Sigmoid colon (tissue), 7 donors: ENCODE data around the gene RAB11B. TPM values are rescaled to one million over a fixed set of nuclear protein-coding genes. Genes with fewer than 3 reads are reported as not detected.
"Not testable (repeated sequence)": the region's sequence is repeated elsewhere in the genome, so short reads cannot be mapped to it uniquely, and the experiment has no call there.

Experiments used
- DNase-seq: peaks from one replicate; pipeline ENCODE4 v3.0.0-alpha.2; 2019
- H3K27ac ChIP-seq, 4 donors: fragments of 200-600 bp; sonication (generic); one replicate each; pipeline ENCODE4 v1.5.1; 2016 to 2019; ENCODE audit warnings: mild to moderate bottlenecking in 1 of 4
- H3K27me3 ChIP-seq, 3 donors: fragments of 200-600 bp; sonication (generic); one replicate each; pipeline ENCODE4 v1.5.1; 2019; ENCODE audit warnings: mild to moderate bottlenecking in 1 of 3
- H3K36me3 ChIP-seq, 4 donors: fragments of 200-600 bp; sonication (generic); one replicate each; pipeline ENCODE4 v1.5.1; 2016 to 2019
- H3K4me1 ChIP-seq, 4 donors: fragments of 200-600 bp; sonication (generic); one replicate each; pipeline ENCODE4 v1.5.1; 2017 to 2019
- H3K4me3 ChIP-seq, 4 donors: fragments of 200-600 bp; sonication (generic); one replicate each; pipeline ENCODE4 v1.5.1; 2017 to 2019; ENCODE audit warnings: mild to moderate bottlenecking in 2 of 4, moderate library complexity in 1 of 4
- H3K9me3 ChIP-seq, 4 donors: fragments of 200-600 bp in 3 of 4; sonication (generic) in 3 of 4; one replicate each; pipeline versions ENCODE4 v1.5.1 to v1.6.1; 2013 to 2019
- CTCF ChIP-seq, 4 experiments: fragments of 450-650 bp in 3 of 4; fragments of 200-600 bp in 1 of 4; IDR thresholded peaks; one replicate each; pipeline ENCODE4 v1.5.1; 2016 to 2019; ENCODE audit warnings: antibody characterized with exemption in 4 of 4, mild to moderate bottlenecking in 3 of 4, moderate library complexity in 2 of 4
- EP300 ChIP-seq, 4 donors: sonication (generic); formaldehyde crosslinking; IDR thresholded peaks; one replicate each; pipeline ENCODE4 v1.6.1; 2017; ENCODE audit warnings: antibody characterized with exemption in 4 of 4
- POLR2A ChIP-seq, 2 donors: fragments of 450-650 bp; IDR thresholded peaks; one replicate each; pipeline ENCODE4 v1.6.1; 2016; ENCODE audit warnings: antibody characterized with exemption in 2 of 2, mild to moderate bottlenecking in 2 of 2, moderate library complexity in 2 of 2
- POLR2AphosphoS5 ChIP-seq, 4 donors: sonication (generic); formaldehyde crosslinking; IDR thresholded peaks; one replicate each; pipeline ENCODE4 v1.6.1; 2017; ENCODE audit warnings: antibody characterized with exemption in 4 of 4
- WGBS, 2 donors: extraction: QIAGEN DNeasy Blood & Tissue Kit; methylation state at CpG; one replicate each; pipeline ENCODE4 v1.1.7; 2013; 5-methylcytosine and 5-hydroxymethylcytosine counted together
- intact Hi-C: fragments of 100-400 bp; cut with DNase I; formaldehyde crosslinking; loops from one replicate; pipeline ENCODE4 v1.15.1; 2023
- polyA plus RNA-seq, 3 donors: library from polyadenylated mRNA; stranded (reverse); fragments of 200-250 nt; gene quantifications; one replicate each; pipeline ENCODE4 v1.2.3, GENCODE V29; 2013
- total RNA-seq, 4 donors: library from RNA; depleted of rRNA; stranded (reverse); fragments of >200 nt; gene quantifications; one replicate each; pipeline ENCODE4 v1.1.0, GENCODE V29; 2016
- donor health status: healthy with polysubstance abuse.
- donor health status: Bipolar disorder and iron deficiency.
- donor health status: healthy.

Gene RAB11B
- total and polyA plus RNA-seq, 7 donors, result 17.5 to 103 (median 42.1) TPM

GRCh38 chr19:8373867-8374813 is 16.0 kb upstream of the RAB11B start:
- Histone ChIP-seq H3K4me1 (no peaks in the 10 kb centered on the region), H3K9me3 (no peaks in the 10 kb centered on the region), H3K27me3 (no peaks in the 10 kb centered on the region), H3K4me3 (no peak overlapping the region), H3K36me3 (peaks cover 6 to 25% (median 13%) of the 10 kb centered on the region in 4 donors), H3K27ac (peak overlapping the region in 1 of 4 donors; percentile 42)
- 62 to 85% methylated on average over 26 of the region's 26 CpGs for WGBS, 2 donors
- TF ChIP-seq EP300 (IDR thresholded peaks at IDR 0.05), result no peak
- TF ChIP-seq POLR2AphosphoS5 (IDR thresholded peaks at IDR 0.05), result no peak
- TF ChIP-seq CTCF (IDR thresholded peaks at IDR 0.05), result no peak
- DNase-seq, result peak; percentile 72
- intact Hi-C loops, result no loop called here

GRCh38 chr19:8375766-8376165 is 14.4 kb upstream of the RAB11B start:
- peaks cover 0 to 24% (median 13%) of the 10 kb centered on the region in 4 donors for H3K36me3 ChIP-seq
- DNase-seq, H3K4me1 ChIP-seq, H3K4me3 ChIP-seq, H3K27me3 ChIP-seq, H3K27ac ChIP-seq, H3K9me3 ChIP-seq, intact Hi-C loops: not testable (repeated sequence)
- WGBS, 2 donors, result 98% methylated on average over 32 of the region's 32 CpGs

- H3K4me3 ChIP-seq, H3K27me3 ChIP-seq, DNase-seq, H3K9me3 ChIP-seq, H3K4me1 ChIP-seq, H3K27ac ChIP-seq, intact Hi-C loops: not testable (repeated sequence)
- WGBS, 2 donors, result 89 to 90% methylated on average over 10 of the region's 10 CpGs
- H3K36me3 ChIP-seq, result peaks cover 0 to 19% (median 11%) of the 10 kb centered on the region in 4 donors
Observed at GRCh38 chr19:8376373-8376974, 13.7 kb upstream of the RAB11B start.

- intact Hi-C loops, result no loop called here
Observed at GRCh38 chr19:8377598-8377997, 12.6 kb upstream of the RAB11B start.

GRCh38 chr19:8379156-8379891 is 10.8 kb upstream of the RAB11B start:
- DNase-seq, intact Hi-C loops, H3K27ac ChIP-seq, H3K4me1 ChIP-seq, H3K27me3 ChIP-seq, H3K36me3 ChIP-seq, H3K9me3 ChIP-seq, H3K4me3 ChIP-seq: not testable (repeated sequence)
- WGBS, 2 donors, result 95 to 96% methylated on average over 13 of the region's 13 CpGs

More at GRCh38 chr19:8377598-8377997, 12.6 kb upstream of the RAB11B start:
- peaks cover 0 to 16% (median 10%) of the 10 kb centered on the region in 4 donors for H3K36me3 ChIP-seq
- TF ChIP-seq POLR2A (IDR thresholded peaks at IDR 0.05) (no peak), EP300 (IDR thresholded peaks at IDR 0.05) (no peak), POLR2AphosphoS5 (IDR thresholded peaks at IDR 0.05) (no peak), CTCF (IDR thresholded peaks at IDR 0.05) (no peak)
- H3K4me3 ChIP-seq, result no peak overlapping the region
- no peak overlapping the region for H3K27ac ChIP-seq
- WGBS, 2 donors, result 33 to 36% methylated on average over 1 of the region's 1 CpG
- no peaks in the 10 kb centered on the region for H3K27me3 ChIP-seq
- no peaks in the 10 kb centered on the region for H3K9me3 ChIP-seq
- no peaks in the 10 kb centered on the region for H3K4me1 ChIP-seq
- DNase-seq, result peak; percentile 29

- H3K36me3 ChIP-seq, H3K4me1 ChIP-seq, intact Hi-C loops, H3K27me3 ChIP-seq, H3K9me3 ChIP-seq, H3K4me3 ChIP-seq, DNase-seq, H3K27ac ChIP-seq: not testable (repeated sequence)
- WGBS, 2 donors, result 79 to 89% methylated on average over 4 of the region's 4 CpGs
Observed at GRCh38 chr19:8384569-8384968, 5.6 kb upstream of the RAB11B start.

- H3K27me3 ChIP-seq, H3K36me3 ChIP-seq, DNase-seq, intact Hi-C loops, H3K9me3 ChIP-seq, H3K4me1 ChIP-seq, H3K4me3 ChIP-seq: not testable (repeated sequence)
- H3K27ac ChIP-seq, result peak overlapping the region in 1 of 4 donors; percentile 11
- WGBS, 2 donors, result 69 to 83% methylated on average over 2 of the region's 2 CpGs
Observed at GRCh38 chr19:8385103-8385502, 5.1 kb upstream of the RAB11B start.

GRCh38 chr19:8385566-8385965 is 4.6 kb upstream of the RAB11B start:
- H3K27me3 ChIP-seq, H3K9me3 ChIP-seq, H3K36me3 ChIP-seq, intact Hi-C loops, H3K4me3 ChIP-seq, H3K4me1 ChIP-seq, DNase-seq: not testable (repeated sequence)
- 34 to 79% methylated on average over 3 of the region's 3 CpGs for WGBS, 2 donors
- peak overlapping the region in 1 of 4 donors; percentile 11 for H3K27ac ChIP-seq

- H3K4me3 ChIP-seq, H3K9me3 ChIP-seq, H3K36me3 ChIP-seq, H3K27me3 ChIP-seq, intact Hi-C loops, DNase-seq, H3K27ac ChIP-seq: not testable (repeated sequence)
- 86 to 87% methylated on average over 9 of the region's 9 CpGs for WGBS, 2 donors
- H3K4me1 ChIP-seq, result peaks cover 4 to 14% (median 7%) of the 10 kb centered on the region in 4 donors
Observed at GRCh38 chr19:8386419-8386818, 3.7 kb upstream of the RAB11B start.
